Colonic mucosa (tissue), 4 donors: ENCODE measurements around the gene FBXO31. TPM values are rescaled to one million over a fixed set of nuclear protein-coding genes. Genes with fewer than 3 reads are reported as not detected.

ENCODE experiments used
- DNase-seq: peaks from one replicate; pipeline ENCODE4 v3.0.0-alpha.2; 2020
- H3K27ac ChIP-seq: fragments of 200-600 bp; one replicate; pipeline ENCODE4 v1.8.0; 2021
- H3K27me3 ChIP-seq: fragments of 200-600 bp; one replicate; pipeline ENCODE4 v1.8.0; 2021
- H3K36me3 ChIP-seq: fragments of 200-600 bp; one replicate; pipeline ENCODE4 v1.8.0; 2021
- H3K4me1 ChIP-seq: fragments of 200-600 bp; one replicate; pipeline ENCODE4 v1.8.0; 2021; ENCODE audit warnings: mild to moderate bottlenecking
- H3K4me3 ChIP-seq: fragments of 200-600 bp; one replicate; pipeline ENCODE4 v1.8.0; 2021
- H3K9ac ChIP-seq, 2 donors: one replicate each; pipeline ENCODE4 v1.7.0; 2013; ENCODE audit warnings: control low read depth in 2 of 2, low read depth in 2 of 2, low read length in 2 of 2
- H3K9me3 ChIP-seq: fragments of 200-600 bp; one replicate; pipeline ENCODE4 v1.8.0; 2021
- intact Hi-C: fragments of 100-400 bp; cut with DNase I; formaldehyde crosslinking; loops from one replicate; pipeline ENCODE4 v1.14.1; 2022
- total RNA-seq, 2 donors: library from RNA; stranded (reverse); fragmentation: NEBNext Ultra II Directional in 1 of 2; extraction: Animal tissue kit (Norgen Biotek cat#: 25700) in 1 of 2; gene quantifications; one replicate each; pipeline ENCODE4 v1.2.1, GENCODE V29; 2021
- TF ChIP-seq, protein P1 (sequence below): fragments of 200-600 bp; IDR thresholded peaks from one replicate; pipeline ENCODE4 v1.8.0; 2022; ENCODE audit warnings: antibody characterized with exemption, mild to moderate bottlenecking
- donor health status: healthy.
- donor health status: DM: no; HTN: no; CAD: no.
- donor health status: DM: no; HTN: no; CAD: no.

FBXO31 gene
- total RNA-seq, 2 donors from 2014 or later: 35.1 to 52.3 TPM

DNA sequence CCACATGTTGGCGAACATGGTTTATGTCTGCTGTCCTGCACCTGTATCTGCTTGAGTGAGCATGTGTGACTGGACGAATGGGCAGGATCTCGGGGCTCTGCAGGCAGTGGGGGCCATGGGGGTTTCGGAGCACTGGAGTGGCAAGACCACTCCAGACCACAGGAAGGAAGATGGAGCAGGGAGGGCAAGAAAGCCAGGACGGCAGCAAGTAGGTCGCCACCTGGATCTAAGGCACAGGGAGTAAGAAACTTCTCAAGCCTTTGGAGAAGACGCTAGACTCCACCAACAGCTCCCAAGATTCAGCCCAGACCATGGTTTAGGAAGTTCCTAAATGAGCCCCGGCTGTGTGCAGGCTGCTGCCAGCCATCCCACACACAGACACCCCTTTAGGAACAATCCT is 33.5 kb downstream of the FBXO31 start:
- no peak for DNase-seq
- H3K4me1 ChIP-seq: no peaks in the 10 kb centered on the region
- H3K4me3 ChIP-seq: no peak overlapping the region
- H3K27ac ChIP-seq: no peak overlapping the region
- intact Hi-C loops: no loop called here
- H3K9me3 ChIP-seq: no peaks in the 10 kb centered on the region
- no peaks in the 10 kb centered on the region for H3K27me3 ChIP-seq
- TF ChIP-seq, protein P1, sequence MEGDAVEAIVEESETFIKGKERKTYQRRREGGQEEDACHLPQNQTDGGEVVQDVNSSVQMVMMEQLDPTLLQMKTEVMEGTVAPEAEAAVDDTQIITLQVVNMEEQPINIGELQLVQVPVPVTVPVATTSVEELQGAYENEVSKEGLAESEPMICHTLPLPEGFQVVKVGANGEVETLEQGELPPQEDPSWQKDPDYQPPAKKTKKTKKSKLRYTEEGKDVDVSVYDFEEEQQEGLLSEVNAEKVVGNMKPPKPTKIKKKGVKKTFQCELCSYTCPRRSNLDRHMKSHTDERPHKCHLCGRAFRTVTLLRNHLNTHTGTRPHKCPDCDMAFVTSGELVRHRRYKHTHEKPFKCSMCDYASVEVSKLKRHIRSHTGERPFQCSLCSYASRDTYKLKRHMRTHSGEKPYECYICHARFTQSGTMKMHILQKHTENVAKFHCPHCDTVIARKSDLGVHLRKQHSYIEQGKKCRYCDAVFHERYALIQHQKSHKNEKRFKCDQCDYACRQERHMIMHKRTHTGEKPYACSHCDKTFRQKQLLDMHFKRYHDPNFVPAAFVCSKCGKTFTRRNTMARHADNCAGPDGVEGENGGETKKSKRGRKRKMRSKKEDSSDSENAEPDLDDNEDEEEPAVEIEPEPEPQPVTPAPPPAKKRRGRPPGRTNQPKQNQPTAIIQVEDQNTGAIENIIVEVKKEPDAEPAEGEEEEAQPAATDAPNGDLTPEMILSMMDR: no peak
- no peaks in the 10 kb centered on the region for H3K36me3 ChIP-seq
- no peak overlapping the region for H3K9ac ChIP-seq

DNA sequence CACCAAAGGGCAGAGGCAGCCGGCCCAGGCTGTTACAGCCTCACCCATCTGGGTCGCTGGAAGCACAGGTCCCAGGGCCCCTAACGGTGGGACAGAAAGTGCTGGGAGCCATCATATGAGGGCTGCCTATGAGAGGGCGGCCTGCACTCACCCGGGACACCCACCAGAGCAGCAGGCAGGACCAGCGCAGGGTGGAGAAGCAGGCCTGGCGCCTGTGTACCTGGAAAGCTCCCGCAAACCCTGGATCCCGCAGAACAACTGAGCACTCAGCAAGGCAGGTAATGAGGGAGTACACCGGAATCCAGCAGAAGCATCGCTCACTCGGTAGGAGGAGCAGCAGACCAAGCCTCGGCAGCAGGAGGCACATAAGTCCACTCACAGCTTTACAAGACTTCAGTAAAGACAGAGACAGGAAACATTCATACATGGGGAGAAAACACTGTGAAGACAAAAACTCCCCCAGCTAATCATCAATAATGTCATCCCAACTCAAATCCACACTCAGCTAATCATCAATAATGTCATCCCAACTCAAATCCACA is 34.9 kb downstream of the FBXO31 start:
- H3K9ac ChIP-seq: no peak overlapping the region
- intact Hi-C loops: no loop called here
- H3K9me3 ChIP-seq: no peaks in the 10 kb centered on the region
- H3K4me3 ChIP-seq: no peak overlapping the region
- TF ChIP-seq, protein P1: no peak
- no peaks in the 10 kb centered on the region for H3K27me3 ChIP-seq
- H3K36me3 ChIP-seq: no peaks in the 10 kb centered on the region
- DNase-seq: no peak
- H3K4me1 ChIP-seq: no peaks in the 10 kb centered on the region
- H3K27ac ChIP-seq: no peak overlapping the region

DNA sequence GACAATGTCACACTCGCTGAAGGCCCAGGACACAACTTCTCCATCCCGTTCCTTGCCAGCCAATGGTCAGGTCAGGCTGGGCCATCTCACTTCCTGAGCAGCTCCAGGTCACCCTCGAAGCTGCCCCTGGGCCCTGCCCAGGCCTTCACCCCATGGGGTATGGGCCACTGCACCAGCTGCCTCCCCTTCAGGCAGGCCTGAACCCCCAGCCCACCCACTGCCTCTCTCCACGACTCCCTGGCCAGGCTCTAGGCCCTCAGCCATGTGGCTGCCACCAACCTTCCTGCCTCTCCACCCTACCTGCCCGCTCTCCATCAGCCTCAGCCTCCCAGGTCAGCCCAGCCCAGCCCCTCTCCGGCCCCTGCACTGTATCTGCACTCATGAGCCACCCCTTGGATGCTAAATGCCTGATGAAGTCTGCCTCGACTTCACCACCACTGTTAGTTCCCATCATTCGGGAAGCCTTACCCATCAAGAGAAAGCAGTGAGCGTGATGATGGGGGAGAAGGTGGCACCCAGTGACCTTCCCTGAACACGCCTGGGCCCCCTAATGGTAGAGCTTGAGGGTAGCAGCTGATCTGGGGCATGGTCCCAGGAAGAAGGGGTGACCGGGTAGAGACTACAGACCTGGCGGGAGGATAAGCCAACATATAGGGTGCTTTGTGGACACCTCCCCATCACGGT is 35.5 kb downstream of the FBXO31 start:
- intact Hi-C loops: no loop called here
- no peaks in the 10 kb centered on the region for H3K4me1 ChIP-seq
- H3K9ac ChIP-seq: no peak overlapping the region
- H3K27ac ChIP-seq: no peak overlapping the region
- H3K36me3 ChIP-seq: no peaks in the 10 kb centered on the region
- no peaks in the 10 kb centered on the region for H3K27me3 ChIP-seq
- H3K4me3 ChIP-seq: no peak overlapping the region
- TF ChIP-seq, protein P1: no peak
- no peaks in the 10 kb centered on the region for H3K9me3 ChIP-seq
- DNase-seq: no peak

DNA sequence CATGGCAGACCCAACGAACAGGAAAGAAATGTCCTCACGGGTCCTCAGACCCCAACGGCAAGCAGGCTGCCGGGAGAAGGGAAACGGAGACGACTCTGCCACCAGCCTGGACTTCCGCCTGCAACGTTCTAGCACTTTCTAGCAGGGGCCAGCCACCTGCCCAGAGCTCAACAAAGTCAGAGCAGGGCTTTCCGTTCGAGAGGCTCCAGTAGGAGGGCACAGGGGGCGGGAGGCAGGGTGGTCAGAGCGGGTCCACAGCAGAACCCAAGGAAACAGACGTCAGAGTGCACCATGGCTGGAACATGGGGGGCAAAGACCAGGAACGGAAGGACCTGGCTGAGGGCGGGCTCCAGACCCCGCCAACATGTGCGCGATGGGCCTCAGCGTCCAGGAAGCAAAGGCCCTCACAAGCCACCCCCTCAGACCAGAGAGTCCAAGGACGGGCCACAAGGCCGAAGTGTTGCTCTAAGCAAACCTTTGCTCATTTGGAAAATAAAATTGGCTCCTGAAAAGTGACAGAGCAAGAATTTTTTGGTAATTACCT is 37.0 kb downstream of the FBXO31 start:
- peaks cover 6% of the 10 kb centered on the region for H3K36me3 ChIP-seq
- H3K9ac ChIP-seq: no peak overlapping the region

DNA sequence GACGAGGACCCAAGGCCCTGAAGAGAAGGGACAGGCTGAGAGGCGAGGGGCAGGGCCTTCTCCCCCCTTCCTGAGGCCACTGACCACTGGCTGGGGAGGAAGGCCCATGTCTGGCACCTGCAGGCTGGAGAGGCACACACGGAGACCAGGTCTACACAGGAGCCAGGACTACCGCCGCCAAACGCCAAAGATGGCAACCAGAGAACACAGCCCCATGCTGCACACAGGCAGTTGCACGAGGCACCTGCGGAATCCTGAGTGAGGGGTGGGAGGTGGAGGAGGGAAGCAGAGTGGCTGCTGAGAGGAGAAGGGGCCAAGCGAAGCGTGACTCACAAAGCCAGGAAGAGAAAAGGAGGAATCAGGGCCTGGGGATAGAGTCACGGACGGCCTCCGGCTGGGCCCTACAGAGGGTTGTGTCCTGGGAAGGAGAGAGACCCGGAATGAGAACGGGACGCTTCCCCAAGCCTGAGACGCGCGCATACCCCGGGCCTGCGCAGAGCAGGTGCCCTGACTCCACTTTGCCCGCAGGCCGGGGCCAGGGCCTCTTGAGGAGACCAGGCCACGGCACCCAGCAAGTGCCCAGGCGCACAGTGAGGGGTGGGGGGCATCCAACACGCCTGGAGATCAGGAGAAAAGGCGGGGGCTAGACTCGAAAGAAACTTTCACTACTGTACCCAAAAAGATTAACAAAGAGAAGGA is 37.7 kb downstream of the FBXO31 start:
- no peaks in the 10 kb centered on the region for H3K4me1 ChIP-seq
- H3K4me3 ChIP-seq: no peak overlapping the region
- peaks cover 6% of the 10 kb centered on the region for H3K36me3 ChIP-seq
- peak overlapping the region in 1 of 2 donors; percentile 43 for H3K9ac ChIP-seq
- no peaks in the 10 kb centered on the region for H3K27me3 ChIP-seq
- TF ChIP-seq, protein P1: no peak
- intact Hi-C loops: no loop called here
- no peaks in the 10 kb centered on the region for H3K9me3 ChIP-seq
- H3K27ac ChIP-seq: peak overlapping the region; percentile 57
- DNase-seq: no peak

More for the DNA sequence above, 37.0 kb downstream of the FBXO31 start:
- Histone ChIP-seq H3K27me3 (no peaks in the 10 kb centered on the region), H3K27ac (no peak overlapping the region), H3K4me1 (no peaks in the 10 kb centered on the region), H3K9me3 (no peaks in the 10 kb centered on the region), H3K4me3 (no peak overlapping the region)
- intact Hi-C loops: no loop called here
- TF ChIP-seq, protein P1: no peak
- DNase-seq: no peak
